PFSK-1 (cell line): ENCODE measurements around the gene AKAP6.

ENCODE experiments used
- POLR2AphosphoS5 ChIP-seq: IDR thresholded peaks from 2 replicates; pipeline ENCODE4 v1.6.1; 2012; ENCODE audit warnings: low read depth, mild to moderate bottlenecking, control low read depth, low read length, moderate library complexity
- SIN3A ChIP-seq: IDR thresholded peaks from 2 replicates; pipeline ENCODE4 v1.6.1; 2012; ENCODE audit warnings: mild to moderate bottlenecking, low read length, moderate library complexity, borderline replicate concordance; ENCODE audit not compliant: insufficient read depth
- TAF1 ChIP-seq: IDR thresholded peaks from 2 replicates; pipeline ENCODE4 v1.6.1; 2012; ENCODE audit warnings: low read length, control low read depth, borderline replicate concordance; ENCODE audit not compliant: insufficient read depth
- TF ChIP-seq, protein P1 (sequence below), 2 experiments: IDR thresholded peaks; 2 replicates each; pipeline versions ENCODE4 v1.6.1 to v1.8.0; 2011 to 2012; ENCODE audit warnings: low read depth in 2 of 2, low read length in 2 of 2, control low read depth in 1 of 2, inconsistent platforms in 1 of 2, mild to moderate bottlenecking in 1 of 2, moderate library complexity in 1 of 2; ENCODE audit not compliant: insufficient read depth in 1 of 2

DNA sequence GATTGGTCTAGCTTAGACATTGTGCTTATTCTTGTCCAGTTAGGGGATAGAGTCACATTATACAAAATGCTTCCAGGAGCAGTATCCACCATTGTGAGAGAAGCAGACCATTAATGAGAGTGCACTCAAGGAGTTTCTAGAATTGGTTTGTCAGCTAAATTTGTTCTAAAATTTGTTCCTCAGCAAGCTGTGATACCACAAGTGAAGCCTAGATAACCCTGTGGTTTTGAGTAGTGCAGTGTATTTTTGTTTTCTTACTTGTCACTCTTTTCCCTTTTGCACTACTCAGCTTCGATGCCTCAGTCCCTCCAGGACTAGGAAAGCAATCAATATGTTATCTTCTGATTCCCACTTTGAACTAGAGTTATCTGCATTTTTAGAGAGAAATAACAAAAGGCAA, 42.5 kb upstream of the AKAP6 start:
- no peak for TF ChIP-seq SIN3A
- TF ChIP-seq POLR2AphosphoS5, result no peak
- TF ChIP-seq, protein P1, sequence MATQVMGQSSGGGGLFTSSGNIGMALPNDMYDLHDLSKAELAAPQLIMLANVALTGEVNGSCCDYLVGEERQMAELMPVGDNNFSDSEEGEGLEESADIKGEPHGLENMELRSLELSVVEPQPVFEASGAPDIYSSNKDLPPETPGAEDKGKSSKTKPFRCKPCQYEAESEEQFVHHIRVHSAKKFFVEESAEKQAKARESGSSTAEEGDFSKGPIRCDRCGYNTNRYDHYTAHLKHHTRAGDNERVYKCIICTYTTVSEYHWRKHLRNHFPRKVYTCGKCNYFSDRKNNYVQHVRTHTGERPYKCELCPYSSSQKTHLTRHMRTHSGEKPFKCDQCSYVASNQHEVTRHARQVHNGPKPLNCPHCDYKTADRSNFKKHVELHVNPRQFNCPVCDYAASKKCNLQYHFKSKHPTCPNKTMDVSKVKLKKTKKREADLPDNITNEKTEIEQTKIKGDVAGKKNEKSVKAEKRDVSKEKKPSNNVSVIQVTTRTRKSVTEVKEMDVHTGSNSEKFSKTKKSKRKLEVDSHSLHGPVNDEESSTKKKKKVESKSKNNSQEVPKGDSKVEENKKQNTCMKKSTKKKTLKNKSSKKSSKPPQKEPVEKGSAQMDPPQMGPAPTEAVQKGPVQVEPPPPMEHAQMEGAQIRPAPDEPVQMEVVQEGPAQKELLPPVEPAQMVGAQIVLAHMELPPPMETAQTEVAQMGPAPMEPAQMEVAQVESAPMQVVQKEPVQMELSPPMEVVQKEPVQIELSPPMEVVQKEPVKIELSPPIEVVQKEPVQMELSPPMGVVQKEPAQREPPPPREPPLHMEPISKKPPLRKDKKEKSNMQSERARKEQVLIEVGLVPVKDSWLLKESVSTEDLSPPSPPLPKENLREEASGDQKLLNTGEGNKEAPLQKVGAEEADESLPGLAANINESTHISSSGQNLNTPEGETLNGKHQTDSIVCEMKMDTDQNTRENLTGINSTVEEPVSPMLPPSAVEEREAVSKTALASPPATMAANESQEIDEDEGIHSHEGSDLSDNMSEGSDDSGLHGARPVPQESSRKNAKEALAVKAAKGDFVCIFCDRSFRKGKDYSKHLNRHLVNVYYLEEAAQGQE (IDR thresholded peaks at IDR 0.05; ENCODE audit: insufficient read depth in 1 of 2, low read depth in 2 of 2, low read length in 2 of 2), result no peak
- TF ChIP-seq TAF1, result no peak
